HepG2 (cell line): ENCODE data around the gene SLC39A10. TPM values are rescaled to one million over a fixed set of nuclear protein-coding genes. Genes with fewer than 3 reads are reported as not detected.

Experiments used
- BHLHE40 ChIP-seq: IDR thresholded peaks from 2 replicates; pipeline ENCODE4 v1.6.1; 2011; ENCODE audit warnings: low read length, improper control_type of control experiment
- ERF ChIP-seq: IDR thresholded peaks from 2 replicates; pipeline ENCODE4 v1.6.1; 2018; ENCODE audit warnings: missing biosample characterization, missing genetic modification reagents
- FOXK1 ChIP-seq: sonication (generic); formaldehyde crosslinking; IDR thresholded peaks from 2 replicates; pipeline ENCODE4 v1.4.0; 2020; ENCODE audit warnings: low read depth, missing genetic modification reagents, borderline replicate concordance
- FOXP4 ChIP-seq: sonication (generic); formaldehyde crosslinking; IDR thresholded peaks from 2 replicates; pipeline ENCODE4 v1.4.0; 2020; ENCODE audit warnings: missing genetic modification reagents
- KMT2A ChIP-seq: sonication (generic); formaldehyde crosslinking; IDR thresholded peaks from 2 replicates; pipeline ENCODE4 v1.4.0; 2020; ENCODE audit warnings: missing genetic modification reagents
- NFIB ChIP-seq: sonication (generic); formaldehyde crosslinking; IDR thresholded peaks from 2 replicates; pipeline ENCODE4 v1.9.0; 2021; ENCODE audit warnings: missing genetic modification reagents, mild to moderate bottlenecking, borderline replicate concordance
- PRDM15 ChIP-seq: sonication (generic); formaldehyde crosslinking; IDR thresholded peaks from 2 replicates; pipeline ENCODE4 v1.4.0; 2020; ENCODE audit warnings: missing genetic modification reagents
- SMYD3 ChIP-seq: sonication (generic); formaldehyde crosslinking; IDR thresholded peaks from 2 replicates; pipeline ENCODE4 v1.8.1; 2023; ENCODE audit warnings: mild to moderate bottlenecking, missing genetic modification reagents
- TSC22D2 ChIP-seq: sonication (generic); formaldehyde crosslinking; IDR thresholded peaks from 2 replicates; pipeline ENCODE4 v1.5.1; 2020; ENCODE audit warnings: missing genetic modification reagents, mild to moderate bottlenecking, borderline replicate concordance
- ZNF251 ChIP-seq: sonication (generic); formaldehyde crosslinking; IDR thresholded peaks from 2 replicates; pipeline ENCODE4 v1.9.0; 2021; ENCODE audit warnings: mild to moderate bottlenecking, missing genetic modification reagents
- ZNF260 ChIP-seq: sonication (generic); formaldehyde crosslinking; IDR thresholded peaks from 2 replicates; pipeline ENCODE4 v1.4.0; 2020; ENCODE audit warnings: missing genetic modification reagents, low read depth, mild to moderate bottlenecking, borderline replicate concordance
- ZNF350 ChIP-seq: sonication (generic); formaldehyde crosslinking; IDR thresholded peaks from 2 replicates; pipeline ENCODE4 v1.4.0; 2020; ENCODE audit warnings: mild to moderate bottlenecking, low read depth, missing genetic modification reagents, borderline replicate concordance
- ZNF496 ChIP-seq: sonication (generic); formaldehyde crosslinking; IDR thresholded peaks from 2 replicates; pipeline ENCODE4 v1.8.1; 2023; ENCODE audit warnings: mild to moderate bottlenecking, moderate library complexity, missing genetic modification reagents; ENCODE audit not compliant: insufficient replicate concordance
- ZNF790 ChIP-seq: sonication (generic); formaldehyde crosslinking; IDR thresholded peaks from 2 replicates; pipeline ENCODE4 v1.8.0; 2022; ENCODE audit warnings: missing genetic modification reagents, mild to moderate bottlenecking, borderline replicate concordance
- ZNF879 ChIP-seq: sonication (generic); formaldehyde crosslinking; IDR thresholded peaks from 2 replicates; pipeline ENCODE4 v1.8.1; 2023; ENCODE audit warnings: missing genetic modification reagents
- polyA plus RNA-seq, 8 experiments: library from polyadenylated mRNA; depleted of rRNA in 3 of 8; stranded (reverse) in 7 of 8; unstranded in 1 of 8; fragments of >200 nt; fragmentation: Illumina TruSeq in 4 of 8; extraction: Trizol in 4 of 8; gene quantifications; 2 replicates each; pipeline versions ENCODE4 v1.2.1 to v1.2.3, GENCODE V29; 2011 to 2016; ENCODE audit warnings: low read depth in 4 of 8, missing spikeins in 1 of 8, mixed read lengths in 1 of 8; ENCODE audit not compliant: insufficient read depth in 1 of 8
- total RNA-seq, 5 experiments: library from RNA; depleted of rRNA; stranded (reverse); fragments of >200 nt; fragmentation: Illumina TruSeq; extraction: Trizol; gene quantifications; 2 replicates each; pipeline ENCODE4 v1.2.3, GENCODE V29; 2016; ENCODE audit warnings: low read depth in 1 of 5
- TF ChIP-seq, protein P1 (sequence below): sonication (generic); formaldehyde crosslinking; IDR thresholded peaks from 2 replicates; pipeline ENCODE4 v1.9.0; 2021; ENCODE audit warnings: missing genetic modification reagents, mild to moderate bottlenecking, borderline replicate concordance
- TF ChIP-seq, protein P2 (sequence below): sonication (generic); formaldehyde crosslinking; conservative IDR thresholded peaks from 2 replicates; pipeline ENCODE4 v1.4.0; 2020; ENCODE audit warnings: missing genetic modification reagents
- TF ChIP-seq, protein P3 (sequence below): IDR thresholded peaks from 2 replicates; pipeline ENCODE4 v1.6.1; 2016

The SLC39A10 gene
- total and polyA plus RNA-seq, 2 of the 13 experiments (the other 11 are each of a cell fraction or from before 2014, with no cell fraction given): 13.2 to 21.0 TPM

- no peak for TF ChIP-seq ZNF496 (CRISPR knock-in tag)
- TF ChIP-seq ZNF790 (CRISPR knock-in tag): peak; percentile 44; the same call in 1 of the 2 replicates
- no peak for TF ChIP-seq PRDM15 (CRISPR knock-in tag)
- no peak for TF ChIP-seq ZNF260 (CRISPR knock-in tag)
- no peak; the same call in 1 of the 2 replicates for TF ChIP-seq SMYD3 (CRISPR knock-in tag)
- TF ChIP-seq ZNF350 (CRISPR knock-in tag): no peak
- TF ChIP-seq TSC22D2 (CRISPR knock-in tag): no peak; the same call in 1 of the 2 replicates
- no peak; the same call in 1 of the 2 replicates for TF ChIP-seq KMT2A (CRISPR knock-in tag)
- TF ChIP-seq, protein P1, sequence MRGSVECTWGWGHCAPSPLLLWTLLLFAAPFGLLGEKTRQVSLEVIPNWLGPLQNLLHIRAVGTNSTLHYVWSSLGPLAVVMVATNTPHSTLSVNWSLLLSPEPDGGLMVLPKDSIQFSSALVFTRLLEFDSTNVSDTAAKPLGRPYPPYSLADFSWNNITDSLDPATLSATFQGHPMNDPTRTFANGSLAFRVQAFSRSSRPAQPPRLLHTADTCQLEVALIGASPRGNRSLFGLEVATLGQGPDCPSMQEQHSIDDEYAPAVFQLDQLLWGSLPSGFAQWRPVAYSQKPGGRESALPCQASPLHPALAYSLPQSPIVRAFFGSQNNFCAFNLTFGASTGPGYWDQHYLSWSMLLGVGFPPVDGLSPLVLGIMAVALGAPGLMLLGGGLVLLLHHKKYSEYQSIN (CRISPR knock-in tag): no peak
- TF ChIP-seq NFIB (CRISPR knock-in tag): no peak
- 0 out of 2 replicates have a peak, but pooled peaks have one; percentile 85 for TF ChIP-seq ZNF879 (CRISPR knock-in tag)
- TF ChIP-seq BHLHE40: peak; percentile 54; the same call in 1 of the 2 replicates
- no peak for TF ChIP-seq ZNF251 (CRISPR knock-in tag)
- TF ChIP-seq, protein P2, sequence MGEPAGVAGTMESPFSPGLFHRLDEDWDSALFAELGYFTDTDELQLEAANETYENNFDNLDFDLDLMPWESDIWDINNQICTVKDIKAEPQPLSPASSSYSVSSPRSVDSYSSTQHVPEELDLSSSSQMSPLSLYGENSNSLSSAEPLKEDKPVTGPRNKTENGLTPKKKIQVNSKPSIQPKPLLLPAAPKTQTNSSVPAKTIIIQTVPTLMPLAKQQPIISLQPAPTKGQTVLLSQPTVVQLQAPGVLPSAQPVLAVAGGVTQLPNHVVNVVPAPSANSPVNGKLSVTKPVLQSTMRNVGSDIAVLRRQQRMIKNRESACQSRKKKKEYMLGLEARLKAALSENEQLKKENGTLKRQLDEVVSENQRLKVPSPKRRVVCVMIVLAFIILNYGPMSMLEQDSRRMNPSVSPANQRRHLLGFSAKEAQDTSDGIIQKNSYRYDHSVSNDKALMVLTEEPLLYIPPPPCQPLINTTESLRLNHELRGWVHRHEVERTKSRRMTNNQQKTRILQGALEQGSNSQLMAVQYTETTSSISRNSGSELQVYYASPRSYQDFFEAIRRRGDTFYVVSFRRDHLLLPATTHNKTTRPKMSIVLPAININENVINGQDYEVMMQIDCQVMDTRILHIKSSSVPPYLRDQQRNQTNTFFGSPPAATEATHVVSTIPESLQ: no peak
- TF ChIP-seq, protein P3, sequence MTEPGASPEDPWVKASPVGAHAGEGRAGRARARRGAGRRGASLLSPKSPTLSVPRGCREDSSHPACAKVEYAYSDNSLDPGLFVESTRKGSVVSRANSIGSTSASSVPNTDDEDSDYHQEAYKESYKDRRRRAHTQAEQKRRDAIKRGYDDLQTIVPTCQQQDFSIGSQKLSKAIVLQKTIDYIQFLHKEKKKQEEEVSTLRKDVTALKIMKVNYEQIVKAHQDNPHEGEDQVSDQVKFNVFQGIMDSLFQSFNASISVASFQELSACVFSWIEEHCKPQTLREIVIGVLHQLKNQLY (CRISPR knock-in tag): peak; percentile 31; the same call in 1 of the 2 replicates
- peak; percentile 77; the same call in 1 of the 2 replicates for TF ChIP-seq FOXK1 (CRISPR knock-in tag)
- TF ChIP-seq FOXP4 (CRISPR knock-in tag): 0 out of 2 replicates have a peak, but pooled peaks have one; percentile 46
- peak; percentile 67; the same call in 1 of the 2 replicates for TF ChIP-seq ERF
Measured at GRCh38 chr2:195656859-195657633, at the start of gene SLC39A10 (continued).
